Activated naive CD4-positive, alpha-beta T cell treated with anti-CD3 and anti-CD28 coated beads, Interleukin-2, amount 50 U/mL, for 24 hours (primary cell): ENCODE results near the gene MRO.
"Not testable (repeated sequence)": the region's sequence is repeated elsewhere in the genome, so short reads cannot be mapped to it uniquely, and the experiment has no call there.

Source experiments
- H3K27ac Mint-ChIP-seq: one replicate; pipeline ENCODE4 v1.8.0; 2021; ENCODE audit warnings: mild to moderate bottlenecking, mixed read lengths
- H3K27me3 Mint-ChIP-seq: one replicate; pipeline ENCODE4 v1.8.0; 2021; ENCODE audit warnings: mixed read lengths
- H3K36me3 Mint-ChIP-seq: one replicate; pipeline ENCODE4 v1.8.0; 2021; ENCODE audit warnings: mixed read lengths
- H3K4me1 Mint-ChIP-seq: one replicate; pipeline ENCODE4 v1.8.0; 2021; ENCODE audit warnings: mixed read lengths
- H3K4me3 Mint-ChIP-seq: one replicate; pipeline ENCODE4 v1.8.0; 2021; ENCODE audit warnings: mild to moderate bottlenecking, mixed read lengths
- H3K9me3 Mint-ChIP-seq: one replicate; pipeline ENCODE4 v1.8.0; 2021; ENCODE audit warnings: mixed read lengths

MRO gene

GRCh38 chr18:50847192-50847591 is 27.4 kb upstream of the MRO start:
- Mint-ChIP-seq H3K4me1 (no peaks in the 10 kb centered on the region), H3K36me3 (no peaks in the 10 kb centered on the region), H3K27ac (no peak overlapping the region), H3K4me3 (no peak overlapping the region), H3K9me3 (no peaks in the 10 kb centered on the region), H3K27me3 (no peaks in the 10 kb centered on the region)

- Mint-ChIP-seq H3K9me3 (no peaks in the 10 kb centered on the region), H3K27me3 (no peaks in the 10 kb centered on the region), H3K36me3 (no peaks in the 10 kb centered on the region), H3K4me3 (no peak overlapping the region), H3K27ac (no peak overlapping the region), H3K4me1 (no peaks in the 10 kb centered on the region)
Observed at GRCh38 chr18:50844960-50845359, 25.1 kb upstream of the MRO start.

GRCh38 chr18:50844554-50844953 is 24.7 kb upstream of the MRO start:
- no peak overlapping the region for H3K4me3 Mint-ChIP-seq
- no peak overlapping the region for H3K27ac Mint-ChIP-seq
- H3K9me3 Mint-ChIP-seq, result no peaks in the 10 kb centered on the region
- no peaks in the 10 kb centered on the region for H3K36me3 Mint-ChIP-seq
- H3K4me1 Mint-ChIP-seq, result no peaks in the 10 kb centered on the region
- no peaks in the 10 kb centered on the region for H3K27me3 Mint-ChIP-seq

- Mint-ChIP-seq H3K27ac (no peak overlapping the region), H3K36me3 (no peaks in the 10 kb centered on the region), H3K27me3 (peaks cover 1% of the 10 kb centered on the region), H3K4me3 (no peak overlapping the region), H3K9me3 (no peaks in the 10 kb centered on the region), H3K4me1 (no peaks in the 10 kb centered on the region)
Observed at GRCh38 chr18:50842846-50843245, 23.0 kb upstream of the MRO start.

- Mint-ChIP-seq H3K27ac (no peak overlapping the region), H3K4me3 (no peak overlapping the region), H3K36me3 (no peaks in the 10 kb centered on the region), H3K9me3 (no peaks in the 10 kb centered on the region), H3K4me1 (no peaks in the 10 kb centered on the region), H3K27me3 (peaks cover 1% of the 10 kb centered on the region)
Observed at GRCh38 chr18:50839996-50840395, 20.2 kb upstream of the MRO start.

- Mint-ChIP-seq H3K9me3 (no peaks in the 10 kb centered on the region), H3K27me3 (peaks cover 1% of the 10 kb centered on the region), H3K4me1 (no peaks in the 10 kb centered on the region), H3K27ac (no peak overlapping the region), H3K36me3 (no peaks in the 10 kb centered on the region), H3K4me3 (no peak overlapping the region)
Observed at GRCh38 chr18:50839341-50839740, 19.5 kb upstream of the MRO start.

GRCh38 chr18:50836521-50836957 is 16.7 kb upstream of the MRO start:
- Mint-ChIP-seq H3K27me3 (peaks cover 1% of the 10 kb centered on the region), H3K4me3 (no peak overlapping the region), H3K36me3 (no peaks in the 10 kb centered on the region), H3K4me1 (no peaks in the 10 kb centered on the region), H3K9me3 (no peaks in the 10 kb centered on the region), H3K27ac (no peak overlapping the region)

- H3K9me3 Mint-ChIP-seq, H3K27me3 Mint-ChIP-seq, H3K36me3 Mint-ChIP-seq, H3K4me1 Mint-ChIP-seq, H3K27ac Mint-ChIP-seq, H3K4me3 Mint-ChIP-seq: not testable (repeated sequence)
Observed at GRCh38 chr18:50833496-50833895, 13.7 kb upstream of the MRO start.

- H3K27me3 Mint-ChIP-seq, result no peaks in the 10 kb centered on the region
- H3K4me3 Mint-ChIP-seq, result no peak overlapping the region
- no peaks in the 10 kb centered on the region for H3K4me1 Mint-ChIP-seq
- H3K36me3 Mint-ChIP-seq, result no peaks in the 10 kb centered on the region
- no peak overlapping the region for H3K27ac Mint-ChIP-seq
- no peaks in the 10 kb centered on the region for H3K9me3 Mint-ChIP-seq
Observed at GRCh38 chr18:50832754-50833153, 12.9 kb upstream of the MRO start.

GRCh38 chr18:50830544-50830943 is 10.7 kb upstream of the MRO start:
- H3K27ac Mint-ChIP-seq, result no peak overlapping the region

GRCh38 chr18:50829644-50830043 is 9.8 kb upstream of the MRO start:
- Mint-ChIP-seq H3K36me3 (no peaks in the 10 kb centered on the region), H3K27me3 (no peaks in the 10 kb centered on the region), H3K4me1 (no peaks in the 10 kb centered on the region), H3K4me3 (no peak overlapping the region), H3K9me3 (no peaks in the 10 kb centered on the region), H3K27ac (no peak overlapping the region)

More at GRCh38 chr18:50830544-50830943, 10.7 kb upstream of the MRO start:
- H3K9me3 Mint-ChIP-seq, result no peaks in the 10 kb centered on the region
- no peaks in the 10 kb centered on the region for H3K4me1 Mint-ChIP-seq
- no peaks in the 10 kb centered on the region for H3K36me3 Mint-ChIP-seq
- no peaks in the 10 kb centered on the region for H3K27me3 Mint-ChIP-seq
- H3K4me3 Mint-ChIP-seq, result no peak overlapping the region

- Mint-ChIP-seq H3K27me3 (no peaks in the 10 kb centered on the region), H3K4me3 (no peak overlapping the region), H3K27ac (no peak overlapping the region), H3K36me3 (no peaks in the 10 kb centered on the region), H3K9me3 (no peaks in the 10 kb centered on the region), H3K4me1 (no peaks in the 10 kb centered on the region)
Observed at GRCh38 chr18:50826027-50826426, 6.2 kb upstream of the MRO start.

GRCh38 chr18:50825621-50826020 is 5.8 kb upstream of the MRO start:
- H3K4me1 Mint-ChIP-seq, result no peaks in the 10 kb centered on the region
- no peaks in the 10 kb centered on the region for H3K27me3 Mint-ChIP-seq
- H3K36me3 Mint-ChIP-seq, result no peaks in the 10 kb centered on the region
- H3K9me3 Mint-ChIP-seq, result no peaks in the 10 kb centered on the region
- no peak overlapping the region for H3K4me3 Mint-ChIP-seq
- H3K27ac Mint-ChIP-seq, result no peak overlapping the region

- H3K9me3 Mint-ChIP-seq, result no peaks in the 10 kb centered on the region
Observed at GRCh38 chr18:50822756-50823155, 2.9 kb upstream of the MRO start.

GRCh38 chr18:50820901-50821520 is 1.2 kb upstream of the MRO start:
- Mint-ChIP-seq H3K27me3 (no peaks in the 10 kb centered on the region), H3K4me1 (no peaks in the 10 kb centered on the region), H3K9me3 (no peaks in the 10 kb centered on the region), H3K36me3 (no peaks in the 10 kb centered on the region), H3K4me3 (no peak overlapping the region), H3K27ac (no peak overlapping the region)

More at GRCh38 chr18:50822756-50823155, 2.9 kb upstream of the MRO start:
- Mint-ChIP-seq H3K4me1 (no peaks in the 10 kb centered on the region), H3K4me3 (no peak overlapping the region), H3K27me3 (no peaks in the 10 kb centered on the region), H3K36me3 (no peaks in the 10 kb centered on the region), H3K27ac (no peak overlapping the region)

- no peak overlapping the region for H3K4me3 Mint-ChIP-seq
- no peaks in the 10 kb centered on the region for H3K36me3 Mint-ChIP-seq
- no peaks in the 10 kb centered on the region for H3K9me3 Mint-ChIP-seq
- H3K27me3 Mint-ChIP-seq, result no peaks in the 10 kb centered on the region
- no peaks in the 10 kb centered on the region for H3K4me1 Mint-ChIP-seq
- H3K27ac Mint-ChIP-seq, result no peak overlapping the region
Observed at GRCh38 chr18:50819027-50819727, 639 bp downstream of the MRO start.
